DND-41 (cell line): ENCODE measurements around the gene PRSS56.

Experiments
- ATAC-seq: fragments of 200-7000 bp; cut with Tn5 transposase; 3 replicates; pipeline ENCODE4 v1.9.1; 2021; ENCODE audit warnings: low read depth; ENCODE audit not compliant: insufficient read depth
- DNase-seq: peaks from one replicate; pipeline ENCODE4 v3.0.0-alpha.2; 2020
- H2AFZ ChIP-seq: 2 replicates; pipeline ENCODE4 v1.6.0; 2012; ENCODE audit warnings: low read depth, low read length
- H3K27ac ChIP-seq: 2 replicates; pipeline ENCODE4 v1.5.1; 2012; ENCODE audit warnings: low read length, inconsistent platforms
- H3K27me3 ChIP-seq: fragments of 200-600 bp; sonication (generic); 2 replicates; pipeline ENCODE4 v1.6.0; 2012; ENCODE audit warnings: low read length, mild to moderate bottlenecking, inconsistent platforms; ENCODE audit not compliant: insufficient read depth, poor library complexity
- H3K36me3 ChIP-seq: 2 replicates; pipeline ENCODE4 v1.5.1; 2012; ENCODE audit warnings: low read length, inconsistent platforms; ENCODE audit not compliant: insufficient read depth
- H3K4me1 ChIP-seq: 2 replicates; pipeline ENCODE4 v1.5.1; 2012; ENCODE audit warnings: mild to moderate bottlenecking, low read length; ENCODE audit not compliant: insufficient read depth
- H3K4me2 ChIP-seq: 2 replicates; pipeline ENCODE4 v1.6.0; 2012; ENCODE audit warnings: mild to moderate bottlenecking, moderate library complexity, low read length, inconsistent platforms; ENCODE audit not compliant: insufficient read depth
- H3K4me3 ChIP-seq, 2 experiments: fragments of 200-600 bp in 1 of 2; shearing (Covaris generic) in 1 of 2; 2 replicates each; pipeline ENCODE4 v1.5.1; 2012 to 2016; ENCODE audit warnings: inconsistent platforms in 2 of 2, low read length in 2 of 2, mild to moderate bottlenecking in 2 of 2, low read depth in 1 of 2, moderate library complexity in 1 of 2
- H3K79me2 ChIP-seq: 2 replicates; pipeline ENCODE4 v1.6.0; 2012; ENCODE audit warnings: low read length, inconsistent platforms; ENCODE audit not compliant: insufficient read depth
- H3K9ac ChIP-seq: 2 replicates; pipeline ENCODE4 v1.6.0; 2012; ENCODE audit warnings: low read depth, mild to moderate bottlenecking, inconsistent platforms, low read length, moderate library complexity
- H3K9me3 ChIP-seq: 2 replicates; pipeline ENCODE4 v1.5.1; 2012; ENCODE audit warnings: low read length, moderate library complexity, mild to moderate bottlenecking, inconsistent platforms; ENCODE audit not compliant: insufficient read depth, severe bottlenecking
- H4K20me1 ChIP-seq: 2 replicates; pipeline ENCODE4 v1.6.0; 2012; ENCODE audit warnings: low read length; ENCODE audit not compliant: insufficient read depth
- EZH2 ChIP-seq: IDR thresholded peaks from 3 replicates; pipeline ENCODE4 v1.6.1; 2012; ENCODE audit warnings: borderline replicate concordance, low read depth, mild to moderate bottlenecking, moderate library complexity, low read length, inconsistent platforms; ENCODE audit not compliant: severe bottlenecking
- TF ChIP-seq, protein P1 (sequence below): IDR thresholded peaks from 2 replicates; pipeline ENCODE4 v1.5.1; 2012; ENCODE audit warnings: borderline replicate concordance, low read length, moderate library complexity, mild to moderate bottlenecking; ENCODE audit not compliant: poor library complexity, severe bottlenecking; ENCODE audit errors: extremely low read depth

Gene PRSS56

DNA sequence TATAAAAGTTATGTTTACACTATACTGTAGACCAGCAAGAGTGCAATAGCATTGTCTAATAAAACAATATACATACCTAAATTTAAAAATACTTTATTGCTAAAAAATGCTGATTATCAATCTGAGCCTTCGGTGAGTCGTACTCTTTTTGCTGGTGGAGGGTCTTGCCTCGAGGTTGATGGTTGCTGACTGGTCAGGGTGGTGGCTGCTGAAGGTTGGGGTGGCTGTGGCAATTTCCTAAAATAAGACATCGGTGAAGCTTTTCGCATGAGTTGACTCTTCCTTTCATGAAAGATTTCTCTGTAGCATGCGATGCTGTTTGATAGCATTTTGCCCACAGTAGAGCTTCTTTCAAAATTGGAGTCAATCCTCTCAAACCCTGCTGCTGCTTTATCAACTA is 27.8 kb downstream of the PRSS56 start:
- no peak for DNase-seq
- peaks cover 38% of the 10 kb centered on the region for H3K36me3 ChIP-seq
- H3K9me3 ChIP-seq = no peaks in the 10 kb centered on the region
- no peak overlapping the region for H3K9ac ChIP-seq
- H2AFZ ChIP-seq = no peak overlapping the region
- no peaks in the 10 kb centered on the region for H3K27me3 ChIP-seq
- H3K79me2 ChIP-seq = peaks cover 71% of the 10 kb centered on the region
- H3K4me1 ChIP-seq = peaks cover 44% of the 10 kb centered on the region
- no peak overlapping the region for H3K27ac ChIP-seq
- peaks cover 38% of the 10 kb centered on the region for H4K20me1 ChIP-seq
- no peak for ATAC-seq
- TF ChIP-seq, protein P1, sequence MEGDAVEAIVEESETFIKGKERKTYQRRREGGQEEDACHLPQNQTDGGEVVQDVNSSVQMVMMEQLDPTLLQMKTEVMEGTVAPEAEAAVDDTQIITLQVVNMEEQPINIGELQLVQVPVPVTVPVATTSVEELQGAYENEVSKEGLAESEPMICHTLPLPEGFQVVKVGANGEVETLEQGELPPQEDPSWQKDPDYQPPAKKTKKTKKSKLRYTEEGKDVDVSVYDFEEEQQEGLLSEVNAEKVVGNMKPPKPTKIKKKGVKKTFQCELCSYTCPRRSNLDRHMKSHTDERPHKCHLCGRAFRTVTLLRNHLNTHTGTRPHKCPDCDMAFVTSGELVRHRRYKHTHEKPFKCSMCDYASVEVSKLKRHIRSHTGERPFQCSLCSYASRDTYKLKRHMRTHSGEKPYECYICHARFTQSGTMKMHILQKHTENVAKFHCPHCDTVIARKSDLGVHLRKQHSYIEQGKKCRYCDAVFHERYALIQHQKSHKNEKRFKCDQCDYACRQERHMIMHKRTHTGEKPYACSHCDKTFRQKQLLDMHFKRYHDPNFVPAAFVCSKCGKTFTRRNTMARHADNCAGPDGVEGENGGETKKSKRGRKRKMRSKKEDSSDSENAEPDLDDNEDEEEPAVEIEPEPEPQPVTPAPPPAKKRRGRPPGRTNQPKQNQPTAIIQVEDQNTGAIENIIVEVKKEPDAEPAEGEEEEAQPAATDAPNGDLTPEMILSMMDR = no peak
- TF ChIP-seq EZH2 = no peak
- no peak overlapping the region for H3K4me3 ChIP-seq
- peak overlapping the region; percentile 30; the same call in 1 of the 2 replicates for H3K4me2 ChIP-seq

DNA sequence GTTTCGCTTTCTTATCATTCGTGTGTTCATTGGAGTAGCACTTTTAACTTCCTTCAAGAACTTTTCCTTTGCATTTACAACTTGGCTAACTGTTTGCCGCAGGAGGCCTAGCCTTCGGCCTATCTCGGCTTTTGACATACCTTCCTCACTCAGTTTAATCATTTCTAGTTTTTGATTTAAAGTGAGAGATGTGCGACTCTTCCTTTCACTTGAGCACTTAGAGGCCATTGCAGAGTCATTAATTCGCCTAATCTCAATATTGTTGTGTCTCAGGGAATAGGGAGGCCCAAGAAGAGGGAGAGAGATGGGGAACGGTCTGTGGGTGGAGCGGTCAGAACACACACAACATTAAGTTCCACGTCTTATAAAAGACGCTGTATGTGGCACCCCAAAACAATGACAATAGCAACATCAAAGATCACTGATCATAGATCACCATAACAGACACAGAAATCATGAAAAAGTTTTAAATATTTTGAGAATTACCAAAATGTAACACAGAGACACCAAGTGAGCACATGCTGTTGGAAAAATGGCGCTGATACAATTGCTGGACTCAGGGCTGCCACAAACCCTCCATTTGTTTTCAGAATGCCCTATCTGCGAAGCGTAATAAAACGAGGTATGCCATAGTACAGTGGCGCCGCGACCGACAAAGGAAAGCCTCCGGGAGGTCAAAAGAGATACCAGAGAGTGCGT is 29.6 kb downstream of the PRSS56 start:
- peaks cover 36% of the 10 kb centered on the region for H3K36me3 ChIP-seq
- peak overlapping the region; percentile 77 to 94 for H3K4me3 ChIP-seq
- H4K20me1 ChIP-seq = peaks cover 35% of the 10 kb centered on the region
- H3K27ac ChIP-seq = peak overlapping the region; percentile 96
- ATAC-seq (peak; percentile 10), DNase-seq (no peak)
- no peaks in the 10 kb centered on the region for H3K9me3 ChIP-seq
- H2AFZ ChIP-seq = peak overlapping the region; percentile 99
- peaks cover 89% of the 10 kb centered on the region for H3K79me2 ChIP-seq
- H3K27me3 ChIP-seq = no peaks in the 10 kb centered on the region
- peak overlapping the region; percentile 98 for H3K9ac ChIP-seq
- peak overlapping the region; percentile 94 for H3K4me2 ChIP-seq
- peaks cover 53% of the 10 kb centered on the region for H3K4me1 ChIP-seq
- TF ChIP-seq, protein P1 = no peak
- no peak for TF ChIP-seq EZH2

DNA sequence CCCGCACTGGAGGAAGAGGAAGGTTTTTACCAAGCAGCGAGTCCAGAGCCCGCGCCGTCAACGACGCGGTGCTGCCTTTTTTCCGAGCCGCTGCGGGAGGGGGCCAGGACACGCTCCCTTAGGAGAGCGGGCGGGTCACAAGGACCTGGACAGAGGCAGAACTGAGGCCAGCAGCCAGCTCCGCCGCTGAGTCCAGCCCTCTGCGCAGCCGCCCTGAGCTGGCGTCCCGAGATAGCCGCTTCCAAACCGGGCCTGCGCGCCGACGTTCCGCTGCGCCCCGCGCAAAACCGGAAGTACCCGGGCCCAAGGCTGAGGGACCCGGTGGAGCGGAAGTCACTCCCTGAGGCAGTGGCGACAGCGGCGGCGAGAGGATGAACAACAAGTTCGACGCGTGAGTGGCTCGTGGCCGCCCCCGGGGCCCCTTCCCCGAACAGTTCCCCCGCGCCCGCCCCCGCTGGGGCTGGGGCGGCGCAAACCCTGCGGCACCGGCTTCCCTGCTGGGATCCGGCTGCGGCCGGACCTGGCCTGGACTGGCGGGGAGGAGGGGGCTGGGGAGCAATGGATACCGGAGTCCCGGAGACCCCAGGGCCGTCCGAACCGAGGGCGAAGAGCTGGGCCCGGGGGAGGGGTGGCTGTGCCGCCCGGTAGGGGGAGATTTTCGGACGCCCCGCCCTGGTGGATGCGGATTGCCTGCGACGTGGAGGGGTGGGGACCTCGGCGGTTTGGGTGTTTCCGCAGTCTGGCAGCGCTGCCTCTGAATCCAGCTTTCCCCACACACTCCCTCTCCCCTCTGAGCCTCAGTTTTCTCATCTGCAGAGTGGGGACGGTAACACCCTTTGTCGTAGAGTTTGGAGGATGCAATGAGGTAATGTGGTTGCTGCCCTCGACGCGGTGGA is 30.4 kb downstream of the PRSS56 start, which contains the start of the genes EIF4E2 and TIGD1:
EIF4E2 (plus strand) TSS at position 336 of the 896 bp plus-strand sequence; CDS start at position 372, 36 bp downstream.
TIGD1 (minus strand) TSS at position 204 of the 896 bp plus-strand sequence. CDS start 675 bp downstream, outside the sequence.
- DNase-seq = peak; percentile 93
- Histone ChIP-seq H3K4me2 (peak within 1 kb of the TSS; percentile 94), H3K27me3 (no peaks in the 10 kb centered on the region)

More for the DNA sequence above, 30.4 kb downstream of the PRSS56 start, which contains the start of the genes EIF4E2 and TIGD1:
- no peaks in the 10 kb centered on the region for H3K9me3 ChIP-seq
- peak; percentile 93 for ATAC-seq
- peak within 1 kb of the TSS; percentile 77 to 94 for H3K4me3 ChIP-seq
- peaks cover 53% of the 10 kb centered on the region for H3K4me1 ChIP-seq
- peaks cover 38% of the 10 kb centered on the region for H4K20me1 ChIP-seq
- peak within 1 kb of the TSS; percentile 96 for H3K27ac ChIP-seq
- H3K79me2 ChIP-seq = peaks cover 95% of the 10 kb centered on the region
- H3K9ac ChIP-seq = peak within 1 kb of the TSS; percentile 98
- TF ChIP-seq, protein P1 = peak; percentile 51
- no peak for TF ChIP-seq EZH2
- peak within 1 kb of the TSS; percentile 99 for H2AFZ ChIP-seq
- peaks cover 38% of the 10 kb centered on the region for H3K36me3 ChIP-seq
